Stimulated activated CD4-positive, alpha-beta T cell treated with anti-CD3 and anti-CD28 coated beads, Interleukin-2, amount 100 ng/mL, for 48 hours (primary cell): Measurements from ENCODE around the gene GPER1.

Experiments
- DNase-seq, 2 donors: peaks; one replicate each; pipeline ENCODE4 v3.0.0-alpha.2; 2020

GPER1 gene

DNA sequence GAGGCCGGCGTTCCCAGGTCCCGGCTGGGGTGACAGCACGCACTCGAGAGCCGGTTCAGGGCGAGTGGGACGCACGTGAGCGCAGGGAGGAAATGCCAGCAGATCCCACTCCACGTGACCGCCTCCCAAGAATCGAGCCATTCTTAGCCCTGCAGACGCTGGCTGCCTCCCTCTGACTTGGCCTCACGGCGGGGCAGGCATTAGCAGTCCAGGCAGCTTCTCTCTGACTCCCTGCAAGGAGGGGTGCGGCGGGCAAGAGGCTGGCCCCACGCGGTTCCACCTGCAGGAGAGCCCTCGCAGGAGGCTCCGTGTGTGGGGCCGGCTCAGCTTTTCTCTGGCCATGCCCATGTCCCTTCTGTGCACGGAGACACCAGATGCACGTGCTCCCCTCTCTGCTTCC, 33.5 kb upstream of the GPER1 start:
- DNase-seq, result no peak

DNA sequence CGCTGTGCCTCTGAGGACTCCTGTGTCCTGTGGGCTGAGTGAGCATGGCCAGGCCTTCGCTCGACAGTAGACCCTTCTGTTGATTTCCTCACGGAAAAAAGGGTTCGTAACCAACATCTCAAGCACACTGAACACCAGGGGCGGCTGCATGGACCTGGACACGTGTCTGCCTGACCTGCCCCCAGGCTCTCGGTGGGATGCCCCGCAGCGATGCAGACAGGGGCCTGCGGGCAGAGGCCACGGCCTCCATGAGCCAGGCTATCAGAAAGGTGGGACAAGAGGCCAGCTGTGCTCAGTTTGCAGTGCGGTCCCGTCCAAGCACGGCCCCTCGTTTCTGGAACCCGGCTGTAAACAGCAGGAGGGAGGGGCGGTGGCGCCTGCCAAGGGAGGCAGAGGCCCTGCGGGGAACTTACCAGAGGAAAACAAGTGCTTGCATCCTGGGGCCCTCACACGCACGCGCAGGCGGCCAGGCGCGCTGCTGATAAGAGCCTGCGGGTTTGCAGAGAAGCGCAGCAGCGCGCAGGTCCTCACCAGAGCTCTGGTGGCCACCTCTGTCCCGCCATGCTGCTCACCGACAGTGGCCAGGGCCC, 33.0 kb upstream of the GPER1 start:
- peak in 1 of 2 donors; percentile 26 for DNase-seq

DNA sequence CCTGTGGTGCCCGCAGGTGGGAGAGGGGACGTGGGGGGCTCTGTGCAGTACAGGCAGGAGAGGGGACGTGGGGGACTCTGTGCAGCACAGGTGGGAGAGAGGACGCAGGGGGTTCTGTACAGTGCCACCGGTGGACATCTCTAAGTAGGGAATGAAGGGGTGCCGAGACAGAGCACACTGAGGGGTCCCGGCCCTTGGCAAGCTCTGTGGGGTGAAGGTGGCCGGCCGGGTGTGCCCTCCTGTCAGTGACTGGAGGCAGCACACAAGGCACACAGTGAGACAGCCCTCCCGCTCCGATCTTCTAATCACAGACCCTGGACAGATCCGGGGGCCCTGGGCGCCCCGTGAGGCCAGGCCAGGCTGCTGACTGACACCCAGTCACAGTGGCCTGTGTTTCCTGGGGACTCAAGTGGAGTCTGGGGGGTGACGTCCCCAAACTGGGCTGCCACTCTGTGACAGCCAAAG, 32.4 kb upstream of the GPER1 start:
- DNase-seq, result no peak

DNA sequence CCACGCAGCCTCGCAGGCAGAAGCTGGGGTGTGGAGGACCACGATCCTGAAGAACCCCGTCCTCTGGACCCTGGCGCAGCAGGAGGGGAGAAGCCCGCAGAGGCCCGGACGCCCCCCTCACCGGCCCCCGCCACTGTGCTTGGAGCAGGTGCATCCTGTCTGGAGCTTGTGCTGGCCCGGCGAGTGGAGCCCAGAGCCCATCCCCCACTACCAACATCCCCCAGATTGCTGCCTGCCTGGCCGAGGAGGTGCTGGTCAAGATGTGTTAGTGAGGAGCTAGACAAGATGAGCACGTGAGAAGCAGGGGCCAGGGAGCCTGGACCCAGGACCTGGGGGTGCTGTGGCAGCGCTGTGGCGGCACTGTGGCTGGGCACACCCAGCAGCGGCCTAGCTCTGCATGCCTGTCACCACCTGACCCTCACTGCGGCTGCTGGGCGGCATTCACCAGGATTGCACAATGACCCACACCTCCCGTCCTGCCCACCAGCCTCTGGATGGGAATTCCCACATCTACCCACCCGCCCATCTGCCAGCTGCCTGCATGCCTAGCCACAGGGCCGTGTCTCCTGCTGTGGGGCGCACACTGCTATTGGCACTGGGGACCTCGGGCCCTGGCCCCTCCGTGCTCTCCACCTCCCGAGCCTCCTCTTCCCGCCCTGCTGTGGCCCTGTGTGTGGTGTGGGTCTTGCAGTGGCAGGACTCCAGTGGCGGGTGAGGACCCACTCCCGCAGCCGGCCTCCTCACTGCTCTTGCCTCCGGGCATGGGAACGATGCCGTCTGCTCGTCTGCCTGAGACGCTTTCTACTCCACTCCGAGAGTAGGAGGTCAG, 31.7 kb upstream of the GPER1 start:
- DNase-seq, result no peak

DNA sequence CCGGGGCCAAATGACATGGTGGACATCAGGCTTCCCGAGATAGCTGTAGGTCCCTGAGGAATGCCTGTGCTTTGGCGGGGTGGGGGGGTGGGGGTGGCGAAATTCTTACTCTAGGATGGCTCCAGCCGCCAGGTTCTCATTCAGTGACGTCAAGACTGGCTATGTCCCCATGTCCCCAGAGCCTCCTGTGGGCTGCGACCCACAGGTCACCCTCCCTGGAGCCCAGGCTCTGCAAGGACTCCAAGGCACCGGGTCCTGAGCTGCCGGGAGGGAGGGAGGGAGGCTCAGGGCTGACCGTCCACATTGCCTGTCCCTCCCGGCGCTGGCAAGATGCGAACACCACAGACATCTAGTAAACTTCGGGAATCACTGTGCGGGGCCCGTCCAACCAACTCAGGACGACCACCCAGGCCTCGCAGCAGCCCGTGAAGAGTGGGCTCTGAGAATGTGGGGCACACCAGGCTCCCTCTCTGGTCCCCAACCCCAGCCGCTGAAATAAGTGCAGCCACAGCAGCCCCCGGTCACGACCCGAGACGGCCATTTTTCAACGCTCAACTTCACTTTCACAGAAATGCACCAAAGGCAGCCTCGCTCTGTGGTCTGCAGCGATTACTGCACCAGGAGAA, 31.0 kb upstream of the GPER1 start:
- no peak for DNase-seq

DNA sequence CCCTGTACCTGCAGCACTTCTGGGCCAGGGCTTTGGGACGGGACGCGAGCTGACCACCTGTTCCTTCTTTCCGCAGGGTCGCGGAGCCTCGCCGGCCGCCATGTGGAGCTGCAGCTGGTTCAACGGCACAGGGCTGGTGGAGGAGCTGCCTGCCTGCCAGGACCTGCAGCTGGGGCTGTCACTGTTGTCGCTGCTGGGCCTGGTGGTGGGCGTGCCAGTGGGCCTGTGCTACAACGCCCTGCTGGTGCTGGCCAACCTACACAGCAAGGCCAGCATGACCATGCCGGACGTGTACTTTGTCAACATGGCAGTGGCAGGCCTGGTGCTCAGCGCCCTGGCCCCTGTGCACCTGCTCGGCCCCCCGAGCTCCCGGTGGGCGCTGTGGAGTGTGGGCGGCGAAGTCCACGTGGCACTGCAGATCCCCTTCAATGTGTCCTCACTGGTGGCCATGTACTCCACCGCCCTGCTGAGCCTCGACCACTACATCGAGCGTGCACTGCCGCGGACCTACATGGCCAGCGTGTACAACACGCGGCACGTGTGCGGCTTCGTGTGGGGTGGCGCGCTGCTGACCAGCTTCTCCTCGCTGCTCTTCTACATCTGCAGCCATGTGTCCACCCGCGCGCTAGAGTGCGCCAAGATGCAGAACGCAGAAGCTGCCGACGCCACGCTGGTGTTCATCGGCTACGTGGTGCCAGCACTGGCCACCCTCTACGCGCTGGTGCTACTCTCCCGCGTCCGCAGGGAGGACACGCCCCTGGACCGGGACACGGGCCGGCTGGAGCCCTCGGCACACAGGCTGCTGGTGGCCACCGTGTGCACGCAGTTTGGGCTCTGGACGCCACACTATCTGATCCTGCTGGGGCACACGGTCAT, 30.3 kb upstream of the GPER1 start:
- no peak for DNase-seq

DNA sequence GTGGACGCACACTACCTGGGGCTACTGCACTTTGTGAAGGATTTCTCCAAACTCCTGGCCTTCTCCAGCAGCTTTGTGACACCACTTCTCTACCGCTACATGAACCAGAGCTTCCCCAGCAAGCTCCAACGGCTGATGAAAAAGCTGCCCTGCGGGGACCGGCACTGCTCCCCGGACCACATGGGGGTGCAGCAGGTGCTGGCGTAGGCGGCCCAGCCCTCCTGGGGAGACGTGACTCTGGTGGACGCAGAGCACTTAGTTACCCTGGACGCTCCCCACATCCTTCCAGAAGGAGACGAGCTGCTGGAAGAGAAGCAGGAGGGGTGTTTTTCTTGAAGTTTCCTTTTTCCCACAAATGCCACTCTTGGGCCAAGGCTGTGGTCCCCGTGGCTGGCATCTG, 29.6 kb upstream of the GPER1 start:
- DNase-seq, result no peak

DNA sequence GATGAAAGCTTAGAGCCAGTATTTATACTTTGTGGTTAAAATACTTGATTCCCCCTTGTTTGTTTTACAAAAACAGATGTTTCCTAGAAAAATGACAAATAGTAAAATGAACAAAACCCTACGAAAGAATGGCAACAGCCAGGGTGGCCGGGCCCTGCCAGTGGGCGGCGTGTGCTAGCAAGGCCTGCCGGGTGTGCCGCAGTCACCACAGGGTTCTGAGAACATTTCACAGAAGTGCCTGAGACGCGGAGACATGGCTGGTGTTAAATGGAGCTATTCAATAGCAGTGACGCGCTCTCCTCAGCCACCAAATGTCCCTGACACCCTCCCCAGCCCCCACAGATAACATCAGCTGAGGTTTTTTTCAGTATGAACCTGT, 29.1 kb upstream of the GPER1 start:
- no peak for DNase-seq

DNA sequence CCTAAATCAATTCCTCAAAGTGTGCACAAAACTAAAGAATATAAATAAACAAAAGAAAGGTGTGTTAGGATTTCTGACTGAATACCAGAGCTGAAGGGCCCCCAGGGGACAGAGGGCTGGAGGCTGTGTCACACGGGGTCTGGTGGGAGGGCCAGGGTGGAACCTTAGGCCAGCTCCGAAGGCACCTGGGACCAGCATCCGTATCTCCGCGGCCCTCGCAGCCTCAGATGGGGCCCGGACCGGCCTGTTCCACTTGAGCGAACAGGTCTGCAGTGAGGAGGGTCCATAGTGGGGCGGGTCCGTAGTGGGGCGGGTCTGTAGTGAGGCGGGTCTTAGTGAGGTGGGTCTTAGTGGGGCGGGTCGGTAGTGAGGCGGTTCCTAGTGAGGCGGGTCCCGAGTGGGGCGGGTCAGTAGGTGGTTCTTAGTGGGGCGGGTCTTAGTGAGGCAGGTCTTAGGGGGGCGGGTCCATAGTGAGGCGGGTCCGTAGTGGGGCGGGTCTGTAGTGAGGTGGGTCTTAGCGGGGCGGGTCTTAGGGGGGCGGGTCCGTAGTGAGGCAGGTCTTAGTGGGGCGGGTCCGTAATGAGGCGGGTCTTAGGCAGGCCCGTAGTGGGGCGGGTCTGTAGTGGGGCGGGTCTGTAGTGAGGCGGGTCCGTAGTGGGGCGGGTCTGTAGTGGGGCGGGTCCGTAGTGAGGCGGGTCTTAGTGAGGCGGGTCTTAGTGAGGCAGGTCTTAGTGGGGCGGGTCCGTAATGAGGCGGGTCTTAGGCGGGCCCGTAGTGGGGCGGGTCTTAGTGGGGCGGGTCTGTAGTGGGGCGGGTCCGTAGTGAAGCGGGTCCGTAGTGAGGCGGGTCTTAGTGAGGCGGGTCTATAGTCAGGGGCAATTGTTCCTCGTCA, 28.5 kb upstream of the GPER1 start:
- DNase-seq, result no peak

DNA sequence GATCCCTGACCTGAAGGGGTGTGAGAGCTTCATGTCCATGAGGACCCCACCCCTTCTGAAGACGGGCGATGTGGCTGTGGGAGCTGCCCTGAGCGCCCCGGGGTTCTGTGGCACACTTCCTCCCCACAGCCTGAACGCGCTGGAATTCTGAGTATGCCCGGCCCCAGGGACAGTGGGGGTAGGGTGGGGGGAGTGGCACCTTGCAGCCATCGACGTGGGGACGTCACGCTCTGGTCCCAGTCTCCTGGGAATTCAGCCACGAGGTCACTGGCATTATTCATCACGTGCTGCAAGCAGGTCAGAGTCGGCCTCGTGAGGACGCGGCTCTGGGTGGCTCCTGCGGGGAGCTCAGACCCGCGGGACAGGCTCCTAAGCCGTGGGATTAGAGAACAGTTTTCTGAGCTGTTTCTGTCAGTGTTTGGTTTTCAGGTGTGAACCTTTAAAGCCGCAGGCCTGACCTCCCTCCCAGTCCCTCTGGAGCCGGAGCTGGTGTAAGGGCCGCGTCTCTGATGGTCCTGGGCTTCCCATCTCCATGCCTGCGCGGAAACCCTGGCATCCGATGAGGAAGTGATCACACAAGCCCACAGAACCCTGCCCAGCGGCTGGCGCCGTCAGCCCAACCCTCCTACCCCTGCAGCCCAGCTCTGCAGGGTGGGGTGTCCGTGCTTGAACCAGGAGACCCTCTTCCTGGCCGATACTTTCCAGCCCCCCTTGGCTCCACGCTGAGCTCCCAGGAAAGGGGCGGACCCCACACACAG, 27.4 kb upstream of the GPER1 start:
- DNase-seq, result no peak

DNA sequence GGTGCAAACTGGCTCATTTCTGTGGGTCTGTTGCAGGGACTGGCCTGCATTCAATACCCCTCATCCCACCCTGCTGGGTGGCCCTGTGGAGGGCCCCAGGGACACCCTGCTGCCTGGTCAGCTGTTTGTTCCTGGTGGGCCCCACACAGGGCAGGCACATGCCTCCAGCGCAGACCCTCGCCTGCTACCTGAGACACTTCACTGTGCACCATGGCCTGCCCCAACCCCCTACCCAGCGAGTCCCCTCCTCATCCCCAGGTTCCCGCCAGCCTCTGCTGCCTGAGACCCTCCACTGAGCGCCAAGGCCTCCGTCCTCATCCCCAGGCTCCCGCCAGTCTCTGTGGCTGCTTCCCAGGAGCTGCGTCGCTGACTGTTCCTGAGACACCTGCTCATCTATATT, 26.7 kb upstream of the GPER1 start:
- no peak for DNase-seq

DNA sequence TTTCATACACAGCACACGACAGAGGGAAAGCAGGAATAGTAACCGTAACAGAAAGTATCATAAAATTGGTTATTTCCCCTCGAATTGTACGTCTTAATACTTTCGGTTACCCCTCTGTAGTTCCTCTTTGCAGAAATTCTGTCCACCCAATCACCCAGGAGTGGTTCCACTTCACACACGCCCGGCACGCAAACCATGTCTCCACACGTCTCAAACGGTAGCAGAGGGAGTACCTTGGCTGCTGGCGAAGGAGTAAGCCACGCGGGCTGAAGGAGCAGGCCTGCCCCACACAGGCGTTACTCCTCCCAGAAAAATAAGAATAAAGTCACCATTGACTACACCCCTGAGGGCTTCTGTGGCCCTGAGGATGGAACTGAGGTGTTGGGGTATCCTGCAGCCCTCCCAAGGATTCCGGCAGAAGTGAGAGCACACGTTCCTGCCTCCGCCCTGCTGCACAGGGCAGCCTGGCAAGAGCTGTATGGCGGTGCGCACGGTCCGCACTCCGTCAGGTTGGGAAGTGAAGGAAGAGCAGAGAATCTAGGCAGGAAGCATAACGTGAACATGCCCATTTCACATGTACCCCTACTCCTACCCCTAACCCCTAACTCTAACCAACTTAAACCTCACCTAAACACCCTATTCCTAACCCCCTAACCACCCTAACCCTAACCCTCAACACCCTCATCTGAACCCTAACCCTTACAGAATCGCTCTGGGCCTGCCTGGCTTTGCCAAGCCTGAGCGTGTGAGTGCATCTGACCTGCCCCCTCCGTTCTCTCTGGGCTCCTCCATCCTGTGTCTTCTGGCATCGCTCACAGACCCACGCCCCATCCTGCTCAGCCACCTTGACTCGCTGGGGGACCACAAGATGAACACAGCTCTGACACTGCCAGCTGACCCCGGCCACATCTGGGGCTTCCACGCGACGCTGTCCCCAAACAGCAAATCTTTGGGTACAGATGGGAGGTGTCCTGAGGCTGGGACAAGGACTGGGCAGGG, 25.3 kb upstream of the GPER1 start:
- DNase-seq, result no peak

DNA sequence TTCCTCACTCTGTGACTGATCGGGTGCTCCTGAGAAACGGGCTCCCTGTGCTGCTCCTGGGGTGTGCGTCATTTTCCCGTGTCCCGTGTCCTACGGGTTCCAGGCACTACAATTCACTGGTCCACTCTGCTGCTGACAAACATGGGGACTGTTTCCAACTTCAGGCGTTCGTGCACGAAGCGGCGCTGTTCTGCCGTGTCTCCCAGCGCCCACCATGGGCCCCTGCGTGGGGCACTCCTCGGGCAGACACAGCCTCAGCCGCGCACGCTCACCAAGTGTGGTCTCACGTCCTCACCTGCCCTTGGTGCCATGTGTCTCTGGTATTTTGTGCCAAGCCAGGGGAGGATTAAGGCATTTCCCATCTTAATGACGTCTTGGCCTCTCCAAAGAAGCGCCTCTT, 24.6 kb upstream of the GPER1 start:
- no peak for DNase-seq

DNA sequence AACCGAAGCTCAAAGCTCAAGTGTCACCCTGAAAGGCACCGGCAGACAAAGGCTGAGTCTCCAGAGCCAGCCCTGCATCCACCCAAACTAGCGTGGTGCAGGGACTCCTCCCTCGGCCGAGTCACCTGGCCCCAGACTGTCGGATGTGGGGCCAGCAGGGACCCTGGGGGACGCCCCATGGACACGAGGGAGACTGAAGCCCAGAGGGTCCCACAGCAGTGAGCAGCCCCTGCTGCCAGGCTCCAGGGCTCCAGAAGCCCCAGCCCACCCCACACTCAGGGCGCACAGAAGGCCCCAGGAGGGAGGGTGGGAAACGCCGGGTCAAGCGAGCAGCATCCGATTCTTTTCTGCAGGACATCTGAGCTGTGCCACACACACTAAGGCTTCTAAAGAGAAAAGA, 23.3 kb upstream of the GPER1 start:
- no peak for DNase-seq

DNA sequence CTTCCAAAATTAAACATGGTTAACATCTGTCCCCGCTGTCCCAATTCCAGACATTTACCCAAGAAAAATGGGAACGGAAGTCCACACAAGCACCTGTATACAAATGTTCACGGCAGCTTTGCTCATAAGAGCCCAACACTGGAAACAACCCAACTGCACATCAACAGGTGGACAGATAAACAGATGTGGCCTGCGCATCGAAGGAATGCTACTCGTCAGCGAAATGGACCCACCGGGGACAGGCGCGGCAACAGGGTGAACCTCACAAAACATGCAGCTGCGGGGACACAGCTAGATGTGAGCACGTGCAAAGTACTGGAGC, 22.7 kb upstream of the GPER1 start:
- DNase-seq, result no peak

DNA sequence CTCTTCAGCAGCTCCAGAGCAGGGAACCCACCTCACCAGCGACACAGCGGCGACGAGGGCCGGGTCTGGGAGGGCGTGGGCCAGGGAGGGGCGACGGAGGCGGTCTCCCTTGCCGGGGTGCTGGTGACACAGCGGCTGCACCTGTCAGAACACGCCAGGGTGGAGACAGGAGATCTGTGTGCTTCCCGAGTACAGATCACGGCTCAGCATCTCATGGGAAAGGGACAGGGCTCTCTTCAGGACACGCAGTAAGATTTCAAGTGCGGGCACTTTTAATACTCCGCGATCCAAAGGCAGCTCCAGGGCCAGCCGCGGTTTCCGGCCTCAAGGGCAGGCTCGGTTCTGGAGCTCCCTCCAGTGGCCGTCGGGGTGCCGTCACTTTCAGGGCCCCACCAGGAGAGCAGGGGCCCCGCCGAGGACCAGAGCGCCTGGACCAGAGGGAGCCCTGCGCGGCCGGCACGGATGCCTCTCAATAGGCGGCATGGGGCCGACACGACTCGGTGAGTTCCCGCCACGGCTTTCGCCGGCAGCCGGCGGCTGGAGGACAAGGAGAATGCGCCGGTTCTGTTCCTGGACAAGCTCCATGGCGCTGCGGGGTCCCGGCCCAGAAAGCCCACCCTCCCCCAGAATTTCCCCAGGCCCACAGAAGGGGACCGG, 22.2 kb upstream of the GPER1 start:
- DNase-seq, result peak; percentile 79 to 81

DNA sequence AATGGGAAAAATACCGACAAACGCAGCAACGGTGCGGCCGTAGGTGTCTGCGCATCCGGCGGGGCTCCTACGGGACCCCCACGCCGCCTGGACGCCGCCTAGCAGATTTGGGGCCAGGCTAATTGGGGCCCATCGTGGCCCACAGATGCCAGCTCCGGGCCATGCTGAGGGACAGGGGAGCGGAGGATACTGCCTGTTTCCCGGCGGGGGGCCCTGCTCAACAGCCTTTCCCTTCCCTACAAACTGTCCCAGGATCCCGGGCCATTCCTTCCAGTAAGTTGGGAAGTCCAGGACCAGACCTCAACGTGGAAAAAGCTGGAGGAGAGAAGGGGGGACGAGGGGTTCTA, 21.7 kb upstream of the GPER1 start:
- DNase-seq, result no peak

DNA sequence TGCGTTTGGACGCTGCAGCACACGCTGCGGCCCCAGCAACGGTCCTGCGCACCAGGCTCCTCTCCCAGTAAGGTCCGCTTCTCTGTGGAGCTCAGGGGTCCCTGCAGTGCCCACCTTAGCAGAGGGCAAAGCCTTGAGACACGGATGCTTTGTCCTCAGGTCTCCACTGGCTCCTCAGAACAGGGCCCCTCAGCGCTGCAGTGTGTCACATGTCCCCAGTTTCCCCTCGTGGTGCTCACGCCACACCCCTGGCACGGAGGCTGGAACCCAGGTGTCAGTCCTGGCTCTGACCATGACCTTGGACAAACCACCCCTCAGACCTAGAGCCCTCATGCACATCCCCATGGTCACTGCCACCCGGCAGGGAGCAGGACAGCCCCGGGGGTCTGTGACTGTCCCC, 19.9 kb upstream of the GPER1 start:
- no peak for DNase-seq

DNA sequence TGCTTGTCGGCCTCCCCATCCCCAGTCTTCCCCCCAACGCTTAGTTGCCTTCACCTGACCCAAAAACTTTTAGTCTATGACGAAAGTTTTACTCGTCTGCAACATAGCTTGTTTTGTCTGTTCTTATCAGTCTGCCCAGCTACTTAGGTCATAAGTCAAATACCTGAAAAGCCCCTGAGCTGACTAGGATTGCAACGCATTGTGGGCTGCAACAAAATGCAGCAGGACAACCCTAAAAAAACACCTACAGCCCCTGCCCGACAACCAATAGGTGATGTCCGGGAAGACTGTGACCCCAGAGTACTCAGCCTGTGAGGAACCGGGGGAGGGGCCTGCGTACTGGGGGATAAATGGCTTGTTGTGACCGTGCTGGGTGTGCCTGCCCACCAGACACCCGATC, 19.3 kb upstream of the GPER1 start:
- no peak for DNase-seq

DNA sequence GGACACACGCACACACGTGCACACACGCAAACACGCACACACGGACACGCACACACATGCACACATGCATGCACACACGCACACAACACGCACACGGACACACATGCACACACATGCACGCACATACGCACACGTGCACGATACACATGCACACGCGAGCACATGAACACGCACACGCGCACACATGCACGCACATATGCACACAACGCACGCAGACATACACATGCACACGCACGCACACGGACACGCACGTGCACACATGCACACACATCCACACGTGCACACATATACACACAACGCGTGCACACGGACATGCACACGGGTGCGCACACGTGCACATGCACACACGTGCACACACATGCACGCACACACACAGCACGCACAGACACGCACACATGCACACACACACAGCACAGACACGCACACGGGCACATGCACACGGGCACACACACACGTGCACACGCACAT, 17.3 kb upstream of the GPER1 start:
- DNase-seq, result no peak
